ENCODE results near the gene NKG7.
A peak's percentile ranks its signal among the peaks of the same experiment; 100 is the strongest.

The NKG7 gene

GRCh38 chr19:51391073-51391611 is 18.7 kb upstream of the NKG7 start:
- DNase-seq (ENCODE audit: low read depth in 2 of 2), result no peak

- no peak for DNase-seq (ENCODE audit: low read depth in 2 of 2)
Observed at GRCh38 chr19:51389143-51389542, 16.7 kb upstream of the NKG7 start.

GRCh38 chr19:51387924-51388389 is 15.5 kb upstream of the NKG7 start, which contains the start of gene LIM2:
LIM2 (minus strand) TSS chr19:51387974; CDS start chr19:51387443, 531 bp downstream.
- DNase-seq (ENCODE audit: low read depth in 2 of 2), result no peak

GRCh38 chr19:51386882-51387520 is 14.5 kb upstream of the NKG7 start:
- DNase-seq (ENCODE audit: low read depth in 2 of 2), result no peak

- DNase-seq (ENCODE audit: low read depth in 2 of 2), result no peak
Observed at GRCh38 chr19:51382004-51382403, 9.6 kb upstream of the NKG7 start.

- DNase-seq (ENCODE audit: low read depth in 2 of 2), result no peak
Observed at GRCh38 chr19:51380379-51380778, 7.9 kb upstream of the NKG7 start.

GRCh38 chr19:51377422-51377821 is 5.0 kb upstream of the NKG7 start:
- DNase-seq (ENCODE audit: low read depth in 2 of 2), result no peak

- DNase-seq (ENCODE audit: low read depth in 2 of 2), result peak in 1 of 2 donors; percentile 57
Observed at GRCh38 chr19:51375504-51376221, 3.2 kb upstream of the NKG7 start.

- DNase-seq (ENCODE audit: low read depth in 2 of 2), result no peak
Observed at GRCh38 chr19:51372021-51372648, 319 bp downstream of the NKG7 start.

GRCh38 chr19:51371186-51371690 is 1.2 kb downstream of the NKG7 start:
- no peak for DNase-seq (ENCODE audit: low read depth in 2 of 2)

- DNase-seq (ENCODE audit: low read depth in 2 of 2), result no peak
Observed at GRCh38 chr19:51370230-51370629, 2.2 kb downstream of the NKG7 start.

- DNase-seq (ENCODE audit: low read depth in 2 of 2), result no peak
Observed at GRCh38 chr19:51368366-51369282, 3.8 kb downstream of the NKG7 start, which contains the start of gene CLDND2. CLDND2 (minus strand) TSS chr19:51369003; CDS start chr19:51368577, 426 bp downstream.

GRCh38 chr19:51367565-51368365 is 4.7 kb downstream of the NKG7 start:
- peak; percentile 99 for DNase-seq (ENCODE audit: low read depth in 2 of 2)

- no peak for DNase-seq (ENCODE audit: low read depth in 2 of 2)
Observed at GRCh38 chr19:51367255-51367564, 5.2 kb downstream of the NKG7 start.

GRCh38 chr19:51366389-51367254 is 5.8 kb downstream of the NKG7 start:
- DNase-seq (ENCODE audit: low read depth in 2 of 2), result peak; percentile 89 to 97

- no peak for DNase-seq (ENCODE audit: low read depth in 2 of 2)
Observed at GRCh38 chr19:51365965-51366388, 6.5 kb downstream of the NKG7 start, which contains the start of gene ETFB. ETFB (minus strand) TSS chr19:51366388; CDS start chr19:51366326, 62 bp downstream.

GRCh38 chr19:51365211-51365964 is 7.1 kb downstream of the NKG7 start:
- DNase-seq (ENCODE audit: low read depth in 2 of 2), result no peak
